H1 (cell line): ENCODE results near the gene SETX. TPM values are rescaled to one million over a fixed set of nuclear protein-coding genes. Genes with fewer than 3 reads are reported as not detected.

Source experiments
- CREB1 ChIP-seq: IDR thresholded peaks from 2 replicates; pipeline ENCODE4 v1.6.1; 2012; ENCODE audit warnings: inconsistent platforms
- CTBP2 ChIP-seq: IDR thresholded peaks from 2 replicates; pipeline ENCODE4 v1.7.0; 2011; ENCODE audit warnings: borderline replicate concordance, mild to moderate bottlenecking, moderate library complexity, mixed read lengths, low read length; ENCODE audit not compliant: insufficient read depth, insufficient read length
- NANOG ChIP-seq: IDR thresholded peaks from 2 replicates; pipeline ENCODE4 v1.6.1; 2011; ENCODE audit warnings: low read length, low read depth, mild to moderate bottlenecking, inconsistent platforms; ENCODE audit not compliant: insufficient read depth, poor library complexity, severe bottlenecking
- POLR2AphosphoS5 ChIP-seq: IDR thresholded peaks from 2 replicates; pipeline ENCODE4 v1.6.1; 2011; ENCODE audit warnings: low read depth, low read length
- SAP30 ChIP-seq: fragments of 300-600 bp; sonication (generic); IDR thresholded peaks from 2 replicates; pipeline ENCODE4 v1.7.1; 2012; ENCODE audit warnings: low read length, moderate library complexity, mild to moderate bottlenecking, inconsistent platforms; ENCODE audit not compliant: insufficient read depth, insufficient replicate concordance
- polyA plus RNA-seq, 7 experiments: library from polyadenylated mRNA; depleted of rRNA in 3 of 7; stranded (reverse) in 5 of 7; unstranded in 2 of 7; fragments of >200 nt in 5 of 7; fragments of 200-250 nt in 2 of 7; gene quantifications; 1 replicate in 5 of 7; 2 replicates in 1 of 7; 4 replicates in 1 of 7; pipeline versions ENCODE4 v1.2.1 to v1.2.3, GENCODE V29; 2011 to 2013; ENCODE audit warnings: missing spikeins in 2 of 7, mixed read lengths in 2 of 7
- total RNA-seq: library from RNA; stranded (reverse); fragmentation: NEBNext Ultra II Directional; extraction: Animal tissue kit (Norgen Biotek cat#: 25700); gene quantifications from 2 replicates; pipeline ENCODE4 v1.2.1, GENCODE V29; 2021
- TF ChIP-seq, protein P1 (sequence below): fragments of 300-600 bp; sonication (generic); IDR thresholded peaks from 2 replicates; pipeline ENCODE4 v1.7.1; 2012; ENCODE audit warnings: low read length, moderate library complexity, mild to moderate bottlenecking, inconsistent platforms; ENCODE audit not compliant: insufficient replicate concordance

Gene SETX
- total and polyA plus RNA-seq, 2 of the 8 experiments (the other 6 are each of a cell fraction or from before 2014, with no cell fraction given): 15.1 to 37.9 TPM

- TF ChIP-seq, protein P1, sequence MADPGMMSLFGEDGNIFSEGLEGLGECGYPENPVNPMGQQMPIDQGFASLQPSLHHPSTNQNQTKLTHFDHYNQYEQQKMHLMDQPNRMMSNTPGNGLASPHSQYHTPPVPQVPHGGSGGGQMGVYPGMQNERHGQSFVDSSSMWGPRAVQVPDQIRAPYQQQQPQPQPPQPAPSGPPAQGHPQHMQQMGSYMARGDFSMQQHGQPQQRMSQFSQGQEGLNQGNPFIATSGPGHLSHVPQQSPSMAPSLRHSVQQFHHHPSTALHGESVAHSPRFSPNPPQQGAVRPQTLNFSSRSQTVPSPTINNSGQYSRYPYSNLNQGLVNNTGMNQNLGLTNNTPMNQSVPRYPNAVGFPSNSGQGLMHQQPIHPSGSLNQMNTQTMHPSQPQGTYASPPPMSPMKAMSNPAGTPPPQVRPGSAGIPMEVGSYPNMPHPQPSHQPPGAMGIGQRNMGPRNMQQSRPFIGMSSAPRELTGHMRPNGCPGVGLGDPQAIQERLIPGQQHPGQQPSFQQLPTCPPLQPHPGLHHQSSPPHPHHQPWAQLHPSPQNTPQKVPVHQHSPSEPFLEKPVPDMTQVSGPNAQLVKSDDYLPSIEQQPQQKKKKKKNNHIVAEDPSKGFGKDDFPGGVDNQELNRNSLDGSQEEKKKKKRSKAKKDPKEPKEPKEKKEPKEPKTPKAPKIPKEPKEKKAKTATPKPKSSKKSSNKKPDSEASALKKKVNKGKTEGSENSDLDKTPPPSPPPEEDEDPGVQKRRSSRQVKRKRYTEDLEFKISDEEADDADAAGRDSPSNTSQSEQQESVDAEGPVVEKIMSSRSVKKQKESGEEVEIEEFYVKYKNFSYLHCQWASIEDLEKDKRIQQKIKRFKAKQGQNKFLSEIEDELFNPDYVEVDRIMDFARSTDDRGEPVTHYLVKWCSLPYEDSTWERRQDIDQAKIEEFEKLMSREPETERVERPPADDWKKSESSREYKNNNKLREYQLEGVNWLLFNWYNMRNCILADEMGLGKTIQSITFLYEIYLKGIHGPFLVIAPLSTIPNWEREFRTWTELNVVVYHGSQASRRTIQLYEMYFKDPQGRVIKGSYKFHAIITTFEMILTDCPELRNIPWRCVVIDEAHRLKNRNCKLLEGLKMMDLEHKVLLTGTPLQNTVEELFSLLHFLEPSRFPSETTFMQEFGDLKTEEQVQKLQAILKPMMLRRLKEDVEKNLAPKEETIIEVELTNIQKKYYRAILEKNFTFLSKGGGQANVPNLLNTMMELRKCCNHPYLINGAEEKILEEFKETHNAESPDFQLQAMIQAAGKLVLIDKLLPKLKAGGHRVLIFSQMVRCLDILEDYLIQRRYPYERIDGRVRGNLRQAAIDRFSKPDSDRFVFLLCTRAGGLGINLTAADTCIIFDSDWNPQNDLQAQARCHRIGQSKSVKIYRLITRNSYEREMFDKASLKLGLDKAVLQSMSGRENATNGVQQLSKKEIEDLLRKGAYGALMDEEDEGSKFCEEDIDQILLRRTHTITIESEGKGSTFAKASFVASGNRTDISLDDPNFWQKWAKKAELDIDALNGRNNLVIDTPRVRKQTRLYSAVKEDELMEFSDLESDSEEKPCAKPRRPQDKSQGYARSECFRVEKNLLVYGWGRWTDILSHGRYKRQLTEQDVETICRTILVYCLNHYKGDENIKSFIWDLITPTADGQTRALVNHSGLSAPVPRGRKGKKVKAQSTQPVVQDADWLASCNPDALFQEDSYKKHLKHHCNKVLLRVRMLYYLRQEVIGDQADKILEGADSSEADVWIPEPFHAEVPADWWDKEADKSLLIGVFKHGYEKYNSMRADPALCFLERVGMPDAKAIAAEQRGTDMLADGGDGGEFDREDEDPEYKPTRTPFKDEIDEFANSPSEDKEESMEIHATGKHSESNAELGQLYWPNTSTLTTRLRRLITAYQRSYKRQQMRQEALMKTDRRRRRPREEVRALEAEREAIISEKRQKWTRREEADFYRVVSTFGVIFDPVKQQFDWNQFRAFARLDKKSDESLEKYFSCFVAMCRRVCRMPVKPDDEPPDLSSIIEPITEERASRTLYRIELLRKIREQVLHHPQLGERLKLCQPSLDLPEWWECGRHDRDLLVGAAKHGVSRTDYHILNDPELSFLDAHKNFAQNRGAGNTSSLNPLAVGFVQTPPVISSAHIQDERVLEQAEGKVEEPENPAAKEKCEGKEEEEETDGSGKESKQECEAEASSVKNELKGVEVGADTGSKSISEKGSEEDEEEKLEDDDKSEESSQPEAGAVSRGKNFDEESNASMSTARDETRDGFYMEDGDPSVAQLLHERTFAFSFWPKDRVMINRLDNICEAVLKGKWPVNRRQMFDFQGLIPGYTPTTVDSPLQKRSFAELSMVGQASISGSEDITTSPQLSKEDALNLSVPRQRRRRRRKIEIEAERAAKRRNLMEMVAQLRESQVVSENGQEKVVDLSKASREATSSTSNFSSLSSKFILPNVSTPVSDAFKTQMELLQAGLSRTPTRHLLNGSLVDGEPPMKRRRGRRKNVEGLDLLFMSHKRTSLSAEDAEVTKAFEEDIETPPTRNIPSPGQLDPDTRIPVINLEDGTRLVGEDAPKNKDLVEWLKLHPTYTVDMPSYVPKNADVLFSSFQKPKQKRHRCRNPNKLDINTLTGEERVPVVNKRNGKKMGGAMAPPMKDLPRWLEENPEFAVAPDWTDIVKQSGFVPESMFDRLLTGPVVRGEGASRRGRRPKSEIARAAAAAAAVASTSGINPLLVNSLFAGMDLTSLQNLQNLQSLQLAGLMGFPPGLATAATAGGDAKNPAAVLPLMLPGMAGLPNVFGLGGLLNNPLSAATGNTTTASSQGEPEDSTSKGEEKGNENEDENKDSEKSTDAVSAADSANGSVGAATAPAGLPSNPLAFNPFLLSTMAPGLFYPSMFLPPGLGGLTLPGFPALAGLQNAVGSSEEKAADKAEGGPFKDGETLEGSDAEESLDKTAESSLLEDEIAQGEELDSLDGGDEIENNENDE: no peak
- no peak for TF ChIP-seq POLR2AphosphoS5
- no peak for TF ChIP-seq CTBP2
- no peak for TF ChIP-seq CREB1
- TF ChIP-seq NANOG: no peak
- no peak for TF ChIP-seq SAP30
Measured at GRCh38 chr9:132240841-132241482, 113.8 kb downstream of the SETX start (continued).
